HepG2 (cell line): Measurements from ENCODE around the gene LGALS3. TPM values are rescaled to one million over a fixed set of nuclear protein-coding genes. Genes with fewer than 3 reads are reported as not detected.

Experiments used
- ATAC-seq: fragments of 200-7000 bp; cut with Tn5 transposase; 3 replicates; pipeline ENCODE4 v1.9.1; 2020; ENCODE audit warnings: mild to moderate bottlenecking, moderate library complexity
- BruUV-seq: library from RNA; stranded (reverse); fragments of 400-500 nt; replicated peaks from 2 replicates; lab custom pipeline; 2021; lab: Mats Ljungman, UMichigan
- CTCF ChIA-PET: fragments of 300-600 bp; formaldehyde crosslinking; extraction: SDS; loops from one replicate; lab custom pipeline; 2021; ENCODE audit warnings: low total read pairs, inconsistent platforms, low intra/inter-chr PET ratio; lab: Yijun Ruan, JAX
- POLR2A ChIA-PET: fragments of 350-600 bp; sonication (Branson Sonifier 250); formaldehyde crosslinking; loops from one replicate; lab custom pipeline; 2020; ENCODE audit warnings: antibody characterized with exemption, inconsistent platforms; lab: Yijun Ruan, JAX
- DNase-seq: peaks from one replicate; pipeline ENCODE4 v3.0.0-alpha.2; 2015; ENCODE audit warnings: low spot score
- FAIRE-seq: peaks from 3 replicates; lab custom pipeline; 2011; peaks lifted over from hg19 to GRCh38; lab: Jason Lieb, UNC
- H2AFZ ChIP-seq: one replicate; pipeline ENCODE4 v1.6.1; 2011; ENCODE audit warnings: low read length, inconsistent platforms
- H3K27ac ChIP-seq: fragments of 300-600 bp; 3 replicates; pipeline ENCODE4 v1.8.0; 2011; ENCODE audit warnings: mixed run types, mild to moderate bottlenecking, mixed read lengths, low read length, inconsistent platforms; ENCODE audit not compliant: insufficient read depth; ENCODE audit errors: extremely low read length
- H3K27me3 ChIP-seq, 2 experiments: fragments of 200-600 bp in 1 of 2; 2 replicates in 1 of 2; 3 replicates in 1 of 2; pipeline versions ENCODE4 v1.6.0 to v1.8.0; 2011; ENCODE audit warnings: low read length in 2 of 2, mild to moderate bottlenecking in 2 of 2, moderate library complexity in 2 of 2, inconsistent platforms in 1 of 2; ENCODE audit not compliant: insufficient read depth in 2 of 2, control insufficient read depth in 1 of 2
- H3K36me3 ChIP-seq, 2 experiments: fragments of 200-600 bp in 1 of 2; replicated peaks in 1 of 2; 2 replicates in 1 of 2; 3 replicates in 1 of 2; pipeline versions ENCODE4 v1.5.1 to v1.8.0; 2011; ENCODE audit warnings: low read length in 2 of 2, inconsistent platforms in 1 of 2; ENCODE audit not compliant: insufficient read depth in 2 of 2, control insufficient read depth in 1 of 2
- H3K4me1 ChIP-seq: 2 replicates; pipeline ENCODE4 v1.5.1; 2012; ENCODE audit warnings: low read length, inconsistent platforms; ENCODE audit not compliant: insufficient read depth
- H3K4me2 ChIP-seq: 2 replicates; pipeline ENCODE4 v1.6.0; 2011; ENCODE audit warnings: low read depth, low read length, inconsistent platforms
- H3K4me3 ChIP-seq, 3 experiments: fragments of 200-600 bp in 1 of 3; sonication (generic), shearing (Covaris generic) in 1 of 3; replicated peaks in 1 of 3; 2 replicates each; pipeline ENCODE4 v1.5.1; 2011 to 2016; ENCODE audit warnings: low read length in 3 of 3, inconsistent platforms in 2 of 3, low read depth in 2 of 3, mild to moderate bottlenecking in 2 of 3, control low read depth in 1 of 3, mixed read lengths in 1 of 3; ENCODE audit not compliant: insufficient read depth in 1 of 3
- H3K79me2 ChIP-seq: one replicate; pipeline ENCODE4 v1.6.1; 2011; ENCODE audit warnings: low read length, inconsistent platforms; ENCODE audit not compliant: insufficient read depth
- H3K9ac ChIP-seq: 2 replicates; pipeline ENCODE4 v1.6.0; 2011; ENCODE audit warnings: mild to moderate bottlenecking, low read depth, low read length, inconsistent platforms; ENCODE audit not compliant: insufficient read depth
- H3K9me3 ChIP-seq: 2 replicates; pipeline ENCODE4 v1.5.1; 2012; ENCODE audit warnings: mild to moderate bottlenecking, low read length
- H4K20me1 ChIP-seq: 2 replicates; pipeline ENCODE4 v1.6.0; 2011; ENCODE audit warnings: inconsistent platforms, mild to moderate bottlenecking, low read length, moderate library complexity; ENCODE audit not compliant: insufficient read depth
- FOXA1 ChIP-seq, 2 experiments: fragments of 450-650 bp in 1 of 2; sonication (generic) in 1 of 2; formaldehyde crosslinking in 1 of 2; IDR thresholded peaks; 2 replicates each; pipeline versions ENCODE4 v1.4.0 to v1.6.1; 2016 to 2020; ENCODE audit warnings: missing genetic modification reagents in 1 of 2
- GRHL1 ChIP-seq: sonication (generic); formaldehyde crosslinking; conservative IDR thresholded peaks from 2 replicates; pipeline ENCODE4 v1.8.0; 2022; ENCODE audit warnings: missing genetic modification reagents
- KLF12 ChIP-seq: sonication (generic); formaldehyde crosslinking; IDR thresholded peaks from 2 replicates; pipeline ENCODE4 v1.4.0; 2020; ENCODE audit warnings: missing genetic modification reagents, borderline replicate concordance
- LBX2 ChIP-seq: sonication (generic); formaldehyde crosslinking; IDR thresholded peaks from 2 replicates; pipeline ENCODE4 v1.5.0; 2020; ENCODE audit warnings: missing genetic modification reagents, mild to moderate bottlenecking, borderline replicate concordance
- PBX2 ChIP-seq: IDR thresholded peaks from 2 replicates; pipeline ENCODE4 v1.6.1; 2016; ENCODE audit warnings: control low read depth
- ZBTB7B ChIP-seq: sonication (generic); formaldehyde crosslinking; IDR thresholded peaks from 2 replicates; pipeline ENCODE4 v1.4.0; 2020; ENCODE audit warnings: missing genetic modification reagents
- ZNF569 ChIP-seq: sonication (generic); formaldehyde crosslinking; IDR thresholded peaks from 2 replicates; pipeline ENCODE4 v1.5.0; 2020; ENCODE audit warnings: mild to moderate bottlenecking, missing genetic modification reagents, moderate library complexity, borderline replicate concordance
- WGBS: methylation state at CpG from one replicate; pipeline ENCODE4 v1.1.6; 2017; ENCODE audit warnings: low lambda C conversion rate; 5-methylcytosine and 5-hydroxymethylcytosine counted together
- in situ Hi-C: cut with HindIII; loops from 2 replicates; pipeline ENCODE4 v1.10.0; 2017; ENCODE audit warnings: low pct_unique_long_range_greater_than_20kb; ENCODE audit not compliant: extremely low pct_ligation_motif_present
- intact Hi-C: fragments of 100-400 bp; cut with micrococcal nuclease; formaldehyde crosslinking; loops from one replicate; pipeline ENCODE4 v1.10.0; 2022; ENCODE audit not compliant: unreplicated experiment
- polyA plus RNA-seq, 8 experiments: library from polyadenylated mRNA; depleted of rRNA in 3 of 8; stranded (reverse) in 7 of 8; unstranded in 1 of 8; fragments of >200 nt; fragmentation: Illumina TruSeq in 4 of 8; extraction: Trizol in 4 of 8; gene quantifications; 2 replicates each; pipeline versions ENCODE4 v1.2.1 to v1.2.3, GENCODE V29; 2011 to 2016; ENCODE audit warnings: low read depth in 4 of 8, missing spikeins in 1 of 8, mixed read lengths in 1 of 8; ENCODE audit not compliant: insufficient read depth in 1 of 8
- total RNA-seq, 5 experiments: library from RNA; depleted of rRNA; stranded (reverse); fragments of >200 nt; fragmentation: Illumina TruSeq; extraction: Trizol; gene quantifications; 2 replicates each; pipeline ENCODE4 v1.2.3, GENCODE V29; 2016; ENCODE audit warnings: low read depth in 1 of 5
- TF ChIP-seq, protein P1 (sequence below): sonication (generic); formaldehyde crosslinking; IDR thresholded peaks from 2 replicates; pipeline ENCODE4 v1.5.0; 2020; ENCODE audit warnings: missing genetic modification reagents, mild to moderate bottlenecking, borderline replicate concordance
- TF ChIP-seq, protein P2 (sequence below): sonication (generic); formaldehyde crosslinking; IDR thresholded peaks from 2 replicates; pipeline ENCODE4 v1.5.0; 2020; ENCODE audit warnings: missing genetic modification reagents

Gene LGALS3
- total and polyA plus RNA-seq, 2 of the 13 experiments (the other 11 are each of a cell fraction or from before 2014, with no cell fraction given) = 5.0 to 97.4 TPM

GRCh38 chr14:55136885-55137786 is 8.1 kb downstream of the LGALS3 start:
- DNase-seq = no peak
- Histone ChIP-seq H3K27ac (no peak overlapping the region), H3K9me3 (no peaks in the 10 kb centered on the region), H3K4me1 (no peaks in the 10 kb centered on the region), H3K4me3 (no peak overlapping the region), H3K27me3 (no peaks in the 10 kb centered on the region), H3K79me2 (peaks cover 3% of the 10 kb centered on the region), H2AFZ (no peak overlapping the region), H3K4me2 (no peak overlapping the region), H4K20me1 (no peaks in the 10 kb centered on the region), H3K36me3 (peaks cover 10 to 24% of the 10 kb centered on the region in 2 experiments; a peak in 4 of 5 replicates), H3K9ac (no peak overlapping the region)
- FAIRE-seq = no peak
- no peak for TF ChIP-seq LBX2 (CRISPR knock-in tag)
- TF ChIP-seq PBX2 (CRISPR knock-in tag) = no peak
- TF ChIP-seq ZBTB7B (CRISPR knock-in tag) = no peak
- no peak for TF ChIP-seq FOXA1 (IDR thresholded peaks at IDR 0.05)
- no peak for TF ChIP-seq FOXA1 (CRISPR knock-in tag; IDR thresholded peaks at IDR 0.05)
- no peak for TF ChIP-seq GRHL1 (CRISPR knock-in tag)
- TF ChIP-seq KLF12 (CRISPR knock-in tag) = no peak
- TF ChIP-seq, protein P1, sequence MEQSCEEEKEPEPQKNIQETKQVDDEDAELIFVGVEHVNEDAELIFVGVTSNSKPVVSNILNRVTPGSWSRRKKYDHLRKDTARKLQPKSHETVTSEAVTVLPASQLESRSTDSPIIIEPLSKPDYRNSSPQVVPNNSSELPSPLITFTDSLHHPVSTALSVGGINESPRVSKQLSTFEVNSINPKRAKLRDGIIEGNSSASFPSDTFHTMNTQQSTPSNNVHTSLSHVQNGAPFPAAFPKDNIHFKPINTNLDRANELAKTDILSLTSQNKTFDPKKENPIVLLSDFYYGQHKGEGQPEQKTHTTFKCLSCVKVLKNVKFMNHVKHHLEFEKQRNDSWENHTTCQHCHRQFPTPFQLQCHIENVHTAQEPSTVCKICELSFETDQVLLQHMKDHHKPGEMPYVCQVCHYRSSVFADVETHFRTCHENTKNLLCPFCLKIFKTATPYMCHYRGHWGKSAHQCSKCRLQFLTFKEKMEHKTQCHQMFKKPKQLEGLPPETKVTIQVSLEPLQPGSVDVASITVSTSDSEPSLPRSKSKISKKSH = no peak
- TF ChIP-seq, protein P2, sequence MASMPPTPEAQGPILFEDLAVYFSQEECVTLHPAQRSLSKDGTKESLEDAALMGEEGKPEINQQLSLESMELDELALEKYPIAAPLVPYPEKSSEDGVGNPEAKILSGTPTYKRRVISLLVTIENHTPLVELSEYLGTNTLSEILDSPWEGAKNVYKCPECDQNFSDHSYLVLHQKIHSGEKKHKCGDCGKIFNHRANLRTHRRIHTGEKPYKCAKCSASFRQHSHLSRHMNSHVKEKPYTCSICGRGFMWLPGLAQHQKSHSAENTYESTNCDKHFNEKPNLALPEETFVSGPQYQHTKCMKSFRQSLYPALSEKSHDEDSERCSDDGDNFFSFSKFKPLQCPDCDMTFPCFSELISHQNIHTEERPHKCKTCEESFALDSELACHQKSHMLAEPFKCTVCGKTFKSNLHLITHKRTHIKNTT (CRISPR knock-in tag) = no peak
- TF ChIP-seq ZNF569 (CRISPR knock-in tag) = no peak
- ChIA-PET POLR2A (interaction anchor here (1.5 kb wide), 1 partner anchor 34 kb away, joined by 4 read pairs; no protein-coding TSS in a partner anchor), CTCF (no interaction called here)
- no peak for ATAC-seq
- no TSS peak for BruUV-seq
- in situ Hi-C loops (no loop called here), intact Hi-C loops (no loop called here)
- WGBS = 96% methylated on average over 12 of the region's 12 CpGs
